Mesothelial cell of epicardium (in vitro differentiated cells): ENCODE data around the gene PRKG1. TPM values are rescaled to one million over a fixed set of nuclear protein-coding genes. Genes with fewer than 3 reads are reported as not detected.
A peak's percentile ranks its signal among the peaks of the same experiment; 100 is the strongest.

Experiments used
- DNase-seq, 2 experiments: peaks; one replicate each; pipeline ENCODE4 v3.0.0; 2021; ENCODE audit warnings: low spot score in 2 of 2; ENCODE audit not compliant: unreplicated experiment in 2 of 2
- H3K27ac Mint-ChIP-seq: 2 replicates; pipeline ENCODE4 v1.8.0; 2021; ENCODE audit warnings: mixed read lengths
- H3K27me3 Mint-ChIP-seq: 2 replicates; pipeline ENCODE4 v1.8.0; 2021; ENCODE audit warnings: low read depth, mixed read lengths
- H3K36me3 Mint-ChIP-seq: 2 replicates; pipeline ENCODE4 v1.8.0; 2021; ENCODE audit warnings: mixed read lengths
- H3K4me1 Mint-ChIP-seq: 2 replicates; pipeline ENCODE4 v1.8.0; 2021; ENCODE audit warnings: mixed read lengths
- H3K4me3 Mint-ChIP-seq: 2 replicates; pipeline ENCODE4 v1.8.0; 2021; ENCODE audit warnings: mild to moderate bottlenecking, moderate library complexity, mixed read lengths
- H3K9me3 Mint-ChIP-seq: 2 replicates; pipeline ENCODE4 v1.8.0; 2021; ENCODE audit warnings: mixed read lengths
- total RNA-seq: library from RNA; stranded (reverse); gene quantifications from 3 replicates; pipeline ENCODE4 v1.2.1, GENCODE V29; 2021
- TF ChIP-seq, protein P1 (sequence below): fragments of 200-600 bp; sonication (generic); IDR thresholded peaks from one replicate; pipeline ENCODE4 v1.5.0; 2021; ENCODE audit warnings: antibody characterized with exemption; ENCODE audit not compliant: unreplicated experiment

PRKG1 gene
- total RNA-seq, 1 donor from 2014 or later = 37.0 TPM

DNA sequence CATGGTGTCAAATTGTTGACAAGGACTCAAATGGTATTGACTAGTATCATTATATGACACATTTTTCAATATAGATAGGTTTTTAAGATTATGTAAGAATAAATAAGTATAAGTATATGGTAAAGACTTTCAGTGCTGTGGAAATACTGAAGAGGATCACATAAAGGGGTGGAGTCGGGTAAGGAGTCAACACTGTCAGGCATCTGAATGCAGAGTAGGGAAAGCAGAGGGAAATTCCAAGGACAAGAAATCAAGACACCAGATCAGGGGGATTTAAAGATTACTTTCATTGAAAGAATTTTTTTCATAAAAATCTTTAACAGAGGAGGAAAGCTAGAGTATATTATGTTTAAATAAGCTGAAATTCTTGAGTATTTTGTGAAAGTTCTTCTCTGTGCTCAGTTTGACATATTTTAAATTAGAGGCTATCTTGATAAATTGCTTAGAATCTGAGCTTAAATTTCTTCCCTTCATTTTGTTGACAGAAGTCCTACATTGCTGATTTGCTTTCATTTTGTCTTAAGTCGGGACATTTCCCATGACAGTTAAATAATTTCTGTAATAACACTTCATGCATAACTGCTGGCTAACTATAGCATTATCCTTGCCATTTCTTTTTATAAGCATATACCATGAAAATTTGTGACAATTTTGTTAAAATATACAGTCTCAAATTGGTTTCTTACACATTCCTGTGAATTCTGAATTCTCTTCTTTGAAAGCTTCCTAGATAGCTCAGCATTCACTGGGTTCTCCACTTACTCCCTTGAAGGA, 244.3 kb downstream of the PRKG1 start:
- Mint-ChIP-seq H3K4me3 (no peak overlapping the region), H3K27ac (peak overlapping the region; percentile 15), H3K36me3 (peaks cover 1% of the 10 kb centered on the region), H3K9me3 (no peaks in the 10 kb centered on the region), H3K27me3 (no peaks in the 10 kb centered on the region), H3K4me1 (peaks cover 33% of the 10 kb centered on the region)
- no peak for DNase-seq
- TF ChIP-seq, protein P1, sequence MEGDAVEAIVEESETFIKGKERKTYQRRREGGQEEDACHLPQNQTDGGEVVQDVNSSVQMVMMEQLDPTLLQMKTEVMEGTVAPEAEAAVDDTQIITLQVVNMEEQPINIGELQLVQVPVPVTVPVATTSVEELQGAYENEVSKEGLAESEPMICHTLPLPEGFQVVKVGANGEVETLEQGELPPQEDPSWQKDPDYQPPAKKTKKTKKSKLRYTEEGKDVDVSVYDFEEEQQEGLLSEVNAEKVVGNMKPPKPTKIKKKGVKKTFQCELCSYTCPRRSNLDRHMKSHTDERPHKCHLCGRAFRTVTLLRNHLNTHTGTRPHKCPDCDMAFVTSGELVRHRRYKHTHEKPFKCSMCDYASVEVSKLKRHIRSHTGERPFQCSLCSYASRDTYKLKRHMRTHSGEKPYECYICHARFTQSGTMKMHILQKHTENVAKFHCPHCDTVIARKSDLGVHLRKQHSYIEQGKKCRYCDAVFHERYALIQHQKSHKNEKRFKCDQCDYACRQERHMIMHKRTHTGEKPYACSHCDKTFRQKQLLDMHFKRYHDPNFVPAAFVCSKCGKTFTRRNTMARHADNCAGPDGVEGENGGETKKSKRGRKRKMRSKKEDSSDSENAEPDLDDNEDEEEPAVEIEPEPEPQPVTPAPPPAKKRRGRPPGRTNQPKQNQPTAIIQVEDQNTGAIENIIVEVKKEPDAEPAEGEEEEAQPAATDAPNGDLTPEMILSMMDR = no peak

DNA sequence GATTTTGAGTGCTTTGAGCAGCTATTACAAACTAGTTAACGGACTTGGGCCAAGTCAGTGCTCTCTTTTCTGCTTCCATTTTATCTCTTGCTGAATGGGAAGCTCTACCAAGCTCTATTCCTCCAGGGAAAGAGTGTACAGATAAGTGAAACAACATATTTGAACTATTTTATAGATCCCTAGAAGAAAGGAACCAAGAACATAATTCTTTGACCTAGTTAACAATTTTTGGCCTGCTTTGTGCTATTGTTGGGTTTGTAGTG, 244.8 kb downstream of the PRKG1 start:
- H3K27me3 Mint-ChIP-seq = no peaks in the 10 kb centered on the region
- H3K9me3 Mint-ChIP-seq = peaks cover 2% of the 10 kb centered on the region
- DNase-seq = no peak
- no peak overlapping the region for H3K4me3 Mint-ChIP-seq
- TF ChIP-seq, protein P1 = no peak
- H3K27ac Mint-ChIP-seq = no peak overlapping the region
- H3K4me1 Mint-ChIP-seq = peaks cover 28% of the 10 kb centered on the region
- H3K36me3 Mint-ChIP-seq = peaks cover 3% of the 10 kb centered on the region

- Mint-ChIP-seq H3K27me3 (no peaks in the 10 kb centered on the region), H3K27ac (no peak overlapping the region), H3K4me1 (peaks cover 27% of the 10 kb centered on the region), H3K36me3 (peaks cover 12% of the 10 kb centered on the region), H3K4me3 (no peak overlapping the region), H3K9me3 (peaks cover 9% of the 10 kb centered on the region)
- DNase-seq = no peak
- TF ChIP-seq, protein P1 = no peak
These were observed 247.0 kb downstream of the PRKG1 start for GRCh38 chr10:51321300-51321699.

DNA sequence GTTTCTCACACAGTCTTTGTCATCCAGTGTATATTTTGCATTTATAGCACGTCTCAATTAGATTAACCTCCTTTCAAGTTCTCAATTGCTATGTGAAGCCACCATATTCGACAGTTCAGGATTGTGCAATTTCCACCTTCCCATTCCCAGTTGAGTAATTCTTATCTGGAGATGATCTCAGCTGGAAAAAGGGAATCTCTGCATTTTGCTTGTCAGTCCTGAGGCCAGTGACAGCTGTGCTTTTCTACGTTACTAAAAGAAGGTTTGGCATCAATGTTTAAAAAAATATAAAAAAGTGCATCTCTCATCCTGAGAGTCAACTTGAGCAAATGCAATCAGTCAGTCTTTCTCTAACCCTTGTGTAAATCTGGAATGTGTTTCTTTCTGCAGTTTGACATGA, 247.7 kb downstream of the PRKG1 start:
- peaks cover 12% of the 10 kb centered on the region for H3K36me3 Mint-ChIP-seq

DNA sequence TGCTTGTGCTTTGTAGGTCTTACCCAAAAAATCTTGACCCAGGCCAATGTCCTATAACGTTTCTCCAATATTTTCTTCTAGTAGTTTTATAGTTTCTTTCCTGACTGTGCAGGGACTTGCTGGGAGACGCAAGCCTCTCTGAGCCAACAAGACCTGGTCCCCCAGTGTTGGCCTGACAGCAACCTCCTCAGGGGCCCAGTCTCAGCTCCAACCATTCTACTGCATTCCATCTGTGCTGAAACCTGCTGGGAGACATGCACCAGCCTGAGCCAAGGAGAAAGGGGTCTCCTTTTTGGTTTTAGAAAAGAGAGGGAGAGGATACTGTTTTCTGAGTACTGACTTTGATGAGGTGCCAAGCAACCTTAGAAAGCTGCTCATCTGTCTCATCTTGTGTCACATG, 251.4 kb downstream of the PRKG1 start:
- H3K4me1 Mint-ChIP-seq = peaks cover 15% of the 10 kb centered on the region
- H3K27ac Mint-ChIP-seq = no peak overlapping the region

More for the DNA sequence above, 247.7 kb downstream of the PRKG1 start:
- Mint-ChIP-seq H3K27ac (no peak overlapping the region), H3K4me1 (peaks cover 27% of the 10 kb centered on the region), H3K27me3 (no peaks in the 10 kb centered on the region), H3K9me3 (peaks cover 9% of the 10 kb centered on the region), H3K4me3 (no peak overlapping the region)
- TF ChIP-seq, protein P1 = no peak
- no peak for DNase-seq

More for the DNA sequence above, 251.4 kb downstream of the PRKG1 start:
- Mint-ChIP-seq H3K4me3 (no peak overlapping the region), H3K9me3 (peaks cover 36% of the 10 kb centered on the region), H3K36me3 (peaks cover 29% of the 10 kb centered on the region), H3K27me3 (no peaks in the 10 kb centered on the region)
- no peak for DNase-seq
- TF ChIP-seq, protein P1 = no peak
